ENCODE data around the gene FAM20B. TPM values are rescaled to one million over a fixed set of nuclear protein-coding genes. Genes with fewer than 3 reads are reported as not detected.

FAM20B gene
- total RNA-seq, 1 experiment from 2014 or later = 35.4 TPM

DNA sequence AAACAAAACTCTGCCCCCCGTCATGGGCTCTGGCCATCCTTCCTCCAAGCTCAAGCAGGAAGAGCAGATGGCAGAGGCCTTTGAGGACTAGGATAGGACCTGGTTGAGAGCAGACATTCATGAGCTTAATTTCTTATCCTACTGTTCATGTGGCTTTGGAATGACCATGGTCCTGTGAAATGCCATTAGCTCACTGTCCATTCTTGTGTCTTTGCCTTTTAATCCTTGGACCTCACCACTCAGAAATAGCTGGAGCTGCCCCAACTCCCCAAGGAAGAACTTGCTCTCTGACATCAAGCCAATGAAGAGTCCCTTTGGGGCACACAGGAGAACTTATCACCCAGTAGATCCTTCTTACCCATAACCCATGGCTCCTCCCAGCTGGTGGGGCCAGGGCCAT is 11.6 kb upstream of the FAM20B start:
- Histone ChIP-seq H3K79me2 (ENCODE audit: insufficient read depth, low read length) (no peaks in the 10 kb centered on the region), H3K14ac (ENCODE audit: insufficient read depth, low read length) (no peak overlapping the region), H3K56ac (ENCODE audit: insufficient read length, low read depth, low read length) (no peak overlapping the region), H3K9me3 (ENCODE audit: control insufficient read depth, low read depth, low read length) (no peaks in the 10 kb centered on the region), H4K8ac (replicated peaks; ENCODE audit: insufficient read length, low read depth, low read length) (no peak overlapping the region), H3T11ph (ENCODE audit: low read length) (no peak overlapping the region), H3K79me1 (ENCODE audit: insufficient read depth, low read depth, low read length, poor library complexity, severe bottlenecking) (no peaks in the 10 kb centered on the region), H3K9ac (ENCODE audit: extremely low read depth, insufficient read length, low read length) (no peak overlapping the region), H2BK5ac (ENCODE audit: insufficient read length, low read length) (no peak overlapping the region), H2BK15ac (ENCODE audit: low read depth, low read length) (no peak overlapping the region), H4K5ac (ENCODE audit: insufficient read length, low read depth, low read length) (no peak overlapping the region), H3K23me2 (ENCODE audit: insufficient read length, low read depth, low read length, poor library complexity, severe bottlenecking) (no peaks in the 10 kb centered on the region), H2AK5ac (ENCODE audit: insufficient read length, low read length) (no peak overlapping the region), H3K27me3 (ENCODE audit: insufficient read depth, low read length) (no peaks in the 10 kb centered on the region), H3K4me1 (ENCODE audit: insufficient read depth, low read length) (no peaks in the 10 kb centered on the region), H2BK20ac (ENCODE audit: low read depth, low read length, poor library complexity, severe bottlenecking) (no peak overlapping the region), H3K18ac (ENCODE audit: insufficient read length, low read depth, low read length) (no peak overlapping the region), H2AFZ (ENCODE audit: low read length) (no peak overlapping the region), H3K4me2 (ENCODE audit: insufficient read depth, insufficient read length, low read length) (no peak overlapping the region), H4K91ac (ENCODE audit: insufficient read length, low read depth, low read length) (no peak overlapping the region), H4K20me1 (ENCODE audit: control insufficient read depth, insufficient read depth, insufficient read length) (no peaks in the 10 kb centered on the region), H2BK120ac (ENCODE audit: low read depth, low read length, poor library complexity, severe bottlenecking) (no peak overlapping the region), H3K27ac (ENCODE audit: insufficient read length, low read depth, low read length) (no peak overlapping the region), H3K23ac (ENCODE audit: insufficient read length, low read depth, low read length) (no peak overlapping the region), H2BK12ac (ENCODE audit: insufficient read length, low read depth, low read length) (no peak overlapping the region), H3K4ac (ENCODE audit: low read depth, low read length) (no peak overlapping the region)
- Mint-ChIP-seq H3K4me3 (no peak overlapping the region), H3K36me3 (ENCODE audit: insufficient read depth in 1 of 3, low read depth in 3 of 3) (no peaks in the 10 kb centered on the region), H3K9me3 (no peaks in the 10 kb centered on the region; a peak in 1 of 5 replicates), H3K27ac (no peak overlapping the region), H3K27me3 (ENCODE audit: low read depth) (peaks cover 3% of the 10 kb centered on the region; the same call in 1 of the 2 replicates), H3K4me1 (peaks cover 3 to 4% of the 10 kb centered on the region in 2 experiments; a peak in 3 of 4 replicates)
- no peak for DNase-seq
- TF ChIP-seq, protein P1, sequence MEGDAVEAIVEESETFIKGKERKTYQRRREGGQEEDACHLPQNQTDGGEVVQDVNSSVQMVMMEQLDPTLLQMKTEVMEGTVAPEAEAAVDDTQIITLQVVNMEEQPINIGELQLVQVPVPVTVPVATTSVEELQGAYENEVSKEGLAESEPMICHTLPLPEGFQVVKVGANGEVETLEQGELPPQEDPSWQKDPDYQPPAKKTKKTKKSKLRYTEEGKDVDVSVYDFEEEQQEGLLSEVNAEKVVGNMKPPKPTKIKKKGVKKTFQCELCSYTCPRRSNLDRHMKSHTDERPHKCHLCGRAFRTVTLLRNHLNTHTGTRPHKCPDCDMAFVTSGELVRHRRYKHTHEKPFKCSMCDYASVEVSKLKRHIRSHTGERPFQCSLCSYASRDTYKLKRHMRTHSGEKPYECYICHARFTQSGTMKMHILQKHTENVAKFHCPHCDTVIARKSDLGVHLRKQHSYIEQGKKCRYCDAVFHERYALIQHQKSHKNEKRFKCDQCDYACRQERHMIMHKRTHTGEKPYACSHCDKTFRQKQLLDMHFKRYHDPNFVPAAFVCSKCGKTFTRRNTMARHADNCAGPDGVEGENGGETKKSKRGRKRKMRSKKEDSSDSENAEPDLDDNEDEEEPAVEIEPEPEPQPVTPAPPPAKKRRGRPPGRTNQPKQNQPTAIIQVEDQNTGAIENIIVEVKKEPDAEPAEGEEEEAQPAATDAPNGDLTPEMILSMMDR (conservative IDR thresholded peaks at IDR 0.05) = no peak
- no CpG with 5 or more reads among the region's 1 CpG for WGBS (ENCODE audit: extremely low coverage, insufficient read length, low lambda C conversion rate)

Data from H9 (cell line).